ENCODE measurements around the gene SIPA1L3.

DNA sequence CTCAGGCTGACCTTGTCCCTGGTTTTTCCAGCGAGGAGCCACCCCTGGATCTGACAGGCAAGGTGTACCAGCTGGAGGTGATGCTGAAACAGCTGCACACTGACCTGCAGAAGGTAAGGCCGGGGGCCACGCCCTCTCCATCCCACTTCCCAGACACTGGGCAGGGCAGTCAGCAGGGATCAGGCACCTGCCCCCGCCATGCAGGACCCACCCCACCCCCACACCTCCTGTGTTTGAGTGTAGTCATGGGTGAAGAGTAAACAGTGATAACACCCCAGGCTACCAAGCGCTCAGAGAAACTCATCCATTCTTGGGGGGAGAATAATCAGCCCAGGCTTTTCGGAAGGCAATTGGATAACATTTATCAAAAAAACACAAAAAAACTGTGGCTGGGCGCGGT is 297.1 kb downstream of the SIPA1L3 start:
- TF ChIP-seq EZH2 (IDR thresholded peaks at IDR 0.05; ENCODE audit: borderline replicate concordance, low read depth, low read length, poor library complexity, severe bottlenecking) = no peak
- TF ChIP-seq, protein P1, sequence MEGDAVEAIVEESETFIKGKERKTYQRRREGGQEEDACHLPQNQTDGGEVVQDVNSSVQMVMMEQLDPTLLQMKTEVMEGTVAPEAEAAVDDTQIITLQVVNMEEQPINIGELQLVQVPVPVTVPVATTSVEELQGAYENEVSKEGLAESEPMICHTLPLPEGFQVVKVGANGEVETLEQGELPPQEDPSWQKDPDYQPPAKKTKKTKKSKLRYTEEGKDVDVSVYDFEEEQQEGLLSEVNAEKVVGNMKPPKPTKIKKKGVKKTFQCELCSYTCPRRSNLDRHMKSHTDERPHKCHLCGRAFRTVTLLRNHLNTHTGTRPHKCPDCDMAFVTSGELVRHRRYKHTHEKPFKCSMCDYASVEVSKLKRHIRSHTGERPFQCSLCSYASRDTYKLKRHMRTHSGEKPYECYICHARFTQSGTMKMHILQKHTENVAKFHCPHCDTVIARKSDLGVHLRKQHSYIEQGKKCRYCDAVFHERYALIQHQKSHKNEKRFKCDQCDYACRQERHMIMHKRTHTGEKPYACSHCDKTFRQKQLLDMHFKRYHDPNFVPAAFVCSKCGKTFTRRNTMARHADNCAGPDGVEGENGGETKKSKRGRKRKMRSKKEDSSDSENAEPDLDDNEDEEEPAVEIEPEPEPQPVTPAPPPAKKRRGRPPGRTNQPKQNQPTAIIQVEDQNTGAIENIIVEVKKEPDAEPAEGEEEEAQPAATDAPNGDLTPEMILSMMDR (conservative IDR thresholded peaks at IDR 0.05; ENCODE audit: low read depth, low read length) = no peak

Measured in A673 (cell line).